Central memory CD8-positive, alpha-beta T cell (primary cell): ENCODE measurements around the gene GGCX.
"Not testable (repeated sequence)": the region's sequence is repeated elsewhere in the genome, so short reads cannot be mapped to it uniquely, and the experiment has no call there.

ENCODE experiments used
- ATAC-seq: fragments of 150-1000 bp; cut with Tn5 transposase; replicated peaks from 2 replicates; pipeline ENCODE4 v1.10.0; 2022; ENCODE audit warnings: mild to moderate bottlenecking, moderate FRiP score, moderate number of reproducible peaks; ENCODE audit not compliant: poor library complexity, severe bottlenecking; ENCODE audit errors: extremely low read depth
- DNase-seq, 2 donors: peaks; one replicate each; pipeline ENCODE4 v3.0.0; 2021; ENCODE audit warnings: low spot score in 2 of 2
- H3K27ac Mint-ChIP-seq: one replicate; pipeline ENCODE4 v1.8.0; 2022; ENCODE audit warnings: low read depth, mild to moderate bottlenecking, moderate library complexity, mixed read lengths
- H3K27me3 Mint-ChIP-seq: one replicate; pipeline ENCODE4 v1.8.0; 2022; ENCODE audit warnings: mixed read lengths
- H3K36me3 Mint-ChIP-seq: one replicate; pipeline ENCODE4 v1.8.0; 2022; ENCODE audit warnings: mild to moderate bottlenecking, moderate library complexity, mixed read lengths; ENCODE audit not compliant: insufficient read depth
- H3K4me1 Mint-ChIP-seq: one replicate; pipeline ENCODE4 v1.8.0; 2022; ENCODE audit warnings: mixed read lengths
- H3K4me3 Mint-ChIP-seq: one replicate; pipeline ENCODE4 v1.8.0; 2022; ENCODE audit warnings: mild to moderate bottlenecking, moderate library complexity, mixed read lengths
- H3K9me3 Mint-ChIP-seq: one replicate; pipeline ENCODE4 v1.8.0; 2022; ENCODE audit warnings: mixed read lengths

The GGCX gene

DNA sequence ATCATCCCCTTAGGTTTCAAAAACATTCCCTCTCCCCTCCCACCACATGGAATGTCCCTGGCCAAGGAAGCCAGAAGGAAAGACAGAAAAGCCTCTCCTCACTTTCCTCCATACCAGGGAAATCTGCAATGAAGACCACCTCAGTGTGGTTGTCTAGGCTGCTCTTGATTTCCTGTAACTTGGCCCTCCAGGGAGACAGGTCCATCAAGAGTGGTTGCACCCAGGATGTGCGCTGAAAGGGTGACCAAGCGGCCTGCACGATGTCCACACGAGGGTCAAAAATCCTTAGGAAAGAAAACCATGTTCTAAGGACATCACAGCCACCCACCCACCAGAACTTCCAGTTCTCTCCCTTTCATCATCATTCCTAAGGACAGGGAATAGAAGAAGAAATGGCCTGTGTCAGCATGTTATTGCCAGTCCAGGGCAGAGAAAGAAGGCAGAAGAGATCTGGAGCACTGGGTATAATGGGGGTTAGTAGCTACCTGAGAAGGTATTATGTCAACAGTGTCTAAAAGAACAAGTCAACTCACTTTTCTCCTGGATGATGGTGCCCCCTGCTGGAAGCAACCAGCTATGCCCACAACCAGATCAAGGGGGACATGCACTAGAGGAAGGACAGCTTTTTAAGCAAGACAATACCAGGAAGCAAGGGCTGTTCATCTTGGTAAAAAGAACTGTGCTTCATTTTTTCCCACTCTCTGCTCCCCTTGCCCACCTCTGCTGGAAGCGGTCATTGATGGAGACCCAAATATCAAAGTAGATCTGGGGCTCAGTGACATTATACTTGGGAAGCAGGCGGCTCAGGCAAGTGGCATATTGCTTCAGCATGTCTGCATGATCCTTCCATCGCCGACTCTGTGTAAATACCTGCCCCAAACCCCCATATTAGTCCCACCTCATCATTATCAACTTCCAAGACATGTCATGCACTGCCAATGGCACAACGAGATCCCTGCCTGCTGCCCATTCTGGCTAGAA lies 9.3 kb downstream of the GGCX start:
- Mint-ChIP-seq H3K4me1 (peaks cover 5% of the 10 kb centered on the region), H3K27me3 (no peaks in the 10 kb centered on the region), H3K36me3 (peaks cover 22% of the 10 kb centered on the region), H3K4me3 (no peak overlapping the region), H3K27ac (peak overlapping the region; percentile 13), H3K9me3 (no peaks in the 10 kb centered on the region)
- ATAC-seq = peak; percentile 91
- DNase-seq = peak; percentile 85 to 89

DNA sequence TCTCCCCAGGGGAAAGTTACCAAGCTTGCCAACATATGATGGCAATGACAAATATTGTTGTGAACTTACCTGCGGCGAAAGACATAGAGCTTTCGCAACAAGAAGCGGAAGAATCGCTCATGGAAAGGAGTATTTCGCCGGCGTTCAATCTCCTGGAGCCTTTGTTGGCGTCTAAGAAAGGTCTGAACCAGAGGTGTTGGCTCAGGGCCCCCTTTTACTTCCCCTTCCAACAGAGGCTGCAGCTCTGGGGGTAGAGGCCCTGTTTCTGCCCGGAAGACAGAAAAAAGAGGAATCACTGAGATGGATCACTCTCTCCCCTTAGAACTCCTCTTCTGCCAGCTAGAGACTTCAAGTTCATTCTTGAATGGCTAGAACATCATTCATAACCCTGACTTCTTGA lies 10.8 kb downstream of the GGCX start:
- H3K36me3 Mint-ChIP-seq = peaks cover 24% of the 10 kb centered on the region
- ATAC-seq = no peak
- H3K27me3 Mint-ChIP-seq = no peaks in the 10 kb centered on the region
- H3K4me1 Mint-ChIP-seq = peaks cover 5% of the 10 kb centered on the region
- H3K27ac Mint-ChIP-seq = no peak overlapping the region
- no peak for DNase-seq
- no peaks in the 10 kb centered on the region for H3K9me3 Mint-ChIP-seq
- H3K4me3 Mint-ChIP-seq = no peak overlapping the region

DNA sequence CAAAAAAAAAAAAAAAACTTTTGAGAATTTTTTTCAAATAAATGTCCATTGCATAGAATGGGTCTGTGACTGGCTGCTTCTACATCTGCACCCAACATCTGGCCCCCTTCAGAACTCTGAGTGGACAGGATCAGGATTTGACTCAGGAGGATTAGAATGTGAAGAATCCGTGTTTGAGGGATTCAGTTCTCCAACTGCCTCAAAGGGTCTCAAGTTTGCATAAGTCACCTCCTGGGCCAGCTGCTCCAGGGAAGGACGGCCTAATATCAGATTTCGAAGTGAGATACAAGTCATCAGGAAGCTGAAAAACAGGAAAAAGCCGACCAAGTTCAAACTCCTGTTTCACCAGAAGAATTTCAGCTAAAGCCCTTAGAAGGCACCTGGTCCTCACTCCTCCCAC lies 11.5 kb downstream of the GGCX start:
- H3K4me3 Mint-ChIP-seq = no peak overlapping the region
- no peaks in the 10 kb centered on the region for H3K9me3 Mint-ChIP-seq
- ATAC-seq (no peak), DNase-seq (no peak)
- peaks cover 5% of the 10 kb centered on the region for H3K4me1 Mint-ChIP-seq
- peaks cover 28% of the 10 kb centered on the region for H3K36me3 Mint-ChIP-seq
- H3K27ac Mint-ChIP-seq = no peak overlapping the region
- no peaks in the 10 kb centered on the region for H3K27me3 Mint-ChIP-seq

DNA sequence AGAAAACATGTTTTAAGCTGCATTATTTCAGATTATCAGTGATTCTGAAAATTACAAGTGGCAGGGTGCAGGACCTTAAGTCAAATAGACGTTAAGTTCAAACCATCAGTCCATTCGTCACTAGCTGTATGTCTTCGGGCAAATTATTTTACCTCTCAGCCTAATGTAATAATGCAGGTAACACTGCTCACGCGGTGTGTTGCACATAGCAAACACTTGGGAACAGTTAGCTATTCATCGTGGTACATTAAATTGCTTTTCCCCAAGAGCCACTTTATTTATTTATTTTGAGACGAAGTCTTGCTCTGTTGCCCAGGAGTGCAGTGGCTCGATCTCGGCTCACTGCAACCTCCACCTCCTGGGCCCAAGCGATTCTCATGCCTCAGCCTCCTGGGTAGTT lies 12.2 kb downstream of the GGCX start:
- no peak for DNase-seq
- H3K27ac Mint-ChIP-seq = no peak overlapping the region
- H3K36me3 Mint-ChIP-seq = peaks cover 33% of the 10 kb centered on the region
- H3K27me3 Mint-ChIP-seq = no peaks in the 10 kb centered on the region
- no peaks in the 10 kb centered on the region for H3K9me3 Mint-ChIP-seq
- no peak overlapping the region for H3K4me3 Mint-ChIP-seq
- H3K4me1 Mint-ChIP-seq = peaks cover 8% of the 10 kb centered on the region
- ATAC-seq = no peak

DNA sequence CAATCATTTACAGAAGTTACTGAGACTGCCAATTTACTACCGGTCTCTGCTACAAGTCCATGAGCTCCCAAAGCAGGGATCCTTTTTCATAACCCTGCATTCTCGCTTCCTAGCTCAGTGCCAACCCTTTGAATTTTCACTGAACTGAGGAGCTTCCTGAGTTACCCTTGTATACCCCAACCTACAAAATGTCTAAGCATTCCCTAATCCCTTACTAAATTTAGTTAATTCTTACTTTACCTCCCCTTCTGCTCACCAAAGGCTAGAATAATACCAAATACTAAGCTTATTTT lies 12.7 kb downstream of the GGCX start:
- Mint-ChIP-seq H3K27me3 (no peaks in the 10 kb centered on the region), H3K9me3 (no peaks in the 10 kb centered on the region), H3K36me3 (peaks cover 38% of the 10 kb centered on the region), H3K4me1 (peaks cover 10% of the 10 kb centered on the region), H3K27ac (no peak overlapping the region), H3K4me3 (no peak overlapping the region)
- DNase-seq (no peak), ATAC-seq (no peak)

DNA sequence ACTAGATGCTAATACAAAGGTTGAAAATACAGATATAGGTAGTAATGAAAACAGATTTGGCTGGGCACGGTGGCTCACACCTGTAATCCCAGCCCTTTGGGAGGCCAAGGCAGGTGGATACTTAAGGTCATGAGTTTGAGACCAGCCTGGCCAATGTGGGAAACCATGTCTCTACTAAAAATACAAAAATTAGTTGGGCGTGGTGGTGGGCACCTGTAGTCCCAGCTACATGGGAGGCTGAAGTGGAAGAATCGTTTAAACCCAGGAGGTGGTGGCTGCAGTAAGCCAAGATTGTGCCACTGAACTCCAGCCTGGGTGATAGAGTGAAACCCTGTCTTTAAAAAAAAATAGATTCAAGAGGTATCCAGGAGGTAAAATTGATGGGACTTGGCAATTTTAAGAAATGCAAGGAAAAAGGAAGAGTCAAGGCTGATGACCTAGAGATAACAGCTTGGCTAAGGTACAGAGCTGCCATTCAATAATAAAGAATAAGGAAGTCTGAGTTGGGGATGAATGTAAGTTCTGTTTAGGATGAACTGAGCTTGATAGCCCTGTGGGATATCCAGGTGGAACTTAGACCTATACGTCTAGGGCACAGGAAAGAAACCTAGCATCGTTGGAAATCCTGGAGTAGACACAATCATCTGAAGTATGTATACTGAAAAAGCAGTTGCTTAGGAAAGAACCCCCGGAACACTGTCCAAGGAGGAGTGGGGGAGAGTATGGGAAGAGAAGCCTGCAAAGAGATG lies 13.3 kb downstream of the GGCX start:
- Mint-ChIP-seq H3K27ac (peak overlapping the region; percentile 47), H3K4me1 (peaks cover 10% of the 10 kb centered on the region), H3K36me3 (peaks cover 42% of the 10 kb centered on the region), H3K9me3 (no peaks in the 10 kb centered on the region), H3K4me3 (no peak overlapping the region), H3K27me3 (no peaks in the 10 kb centered on the region)
- DNase-seq (no peak), ATAC-seq (no peak)

DNA sequence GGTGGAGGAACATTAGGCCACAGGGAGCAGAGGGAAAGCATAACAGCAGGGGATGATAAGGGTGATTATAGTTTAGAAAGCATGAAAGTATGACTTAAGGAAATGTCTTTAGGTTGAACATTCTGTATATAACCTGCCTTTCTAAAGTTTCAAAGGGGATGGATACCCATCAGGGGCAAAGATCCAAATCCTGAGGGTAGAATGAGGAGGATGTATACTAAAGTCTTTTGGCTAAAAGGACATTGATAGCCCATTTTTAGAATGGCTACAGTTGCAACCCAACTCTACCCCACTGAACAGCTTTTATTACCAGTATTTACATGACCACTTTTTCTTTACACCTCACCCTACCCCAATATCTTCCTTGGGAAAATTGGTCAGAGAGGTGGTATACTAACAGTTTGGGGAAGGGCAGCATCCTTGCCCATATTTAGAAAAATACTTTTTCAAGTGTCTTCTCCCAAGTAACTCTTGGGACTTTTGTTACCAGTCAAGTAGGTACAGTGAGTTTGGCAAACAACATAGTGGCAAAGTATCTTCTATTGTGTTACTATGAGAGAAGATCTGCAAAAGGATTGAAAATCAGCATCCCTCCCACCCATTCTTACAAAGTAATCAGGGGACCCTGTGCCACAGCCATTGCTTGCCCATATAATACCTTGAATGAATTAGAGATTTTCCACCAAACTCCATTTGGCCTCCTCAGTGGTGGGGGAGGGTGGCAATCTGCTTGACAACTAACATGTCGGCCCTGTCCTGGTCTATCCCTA lies 14.0 kb downstream of the GGCX start:
- Mint-ChIP-seq H3K36me3 (peaks cover 48% of the 10 kb centered on the region), H3K4me1 (peaks cover 10% of the 10 kb centered on the region), H3K27ac (peak overlapping the region; percentile 47), H3K9me3 (no peaks in the 10 kb centered on the region), H3K27me3 (no peaks in the 10 kb centered on the region), H3K4me3 (no peak overlapping the region)
- no peak for ATAC-seq
- DNase-seq = no peak

DNA sequence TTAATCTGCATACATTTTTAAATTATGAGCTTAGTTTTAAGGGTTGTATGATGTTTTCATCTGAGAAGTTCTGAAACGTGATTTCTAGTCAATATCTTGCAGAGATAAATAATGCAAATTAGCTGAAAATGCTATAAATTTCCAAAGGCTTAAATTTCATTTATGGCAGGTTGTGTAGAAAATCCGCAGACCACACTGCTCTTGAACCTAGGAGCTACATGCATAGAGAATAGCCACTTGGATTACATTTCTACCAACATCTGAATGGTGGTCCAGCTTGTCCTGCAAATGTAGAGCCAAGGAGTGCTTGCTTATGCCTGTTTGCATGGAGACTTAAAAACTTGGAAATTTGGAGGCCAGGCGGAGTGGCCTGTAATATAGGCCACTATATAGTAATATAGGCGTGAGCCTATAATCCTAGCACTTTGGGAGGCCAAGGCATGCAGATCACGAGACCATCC lies 15.5 kb downstream of the GGCX start:
- H3K36me3 Mint-ChIP-seq = peaks cover 55% of the 10 kb centered on the region
- H3K4me1 Mint-ChIP-seq = peaks cover 20% of the 10 kb centered on the region
- no peak overlapping the region for H3K4me3 Mint-ChIP-seq
- DNase-seq (no peak), ATAC-seq (no peak)
- no peak overlapping the region for H3K27ac Mint-ChIP-seq
- H3K9me3 Mint-ChIP-seq = no peaks in the 10 kb centered on the region
- no peaks in the 10 kb centered on the region for H3K27me3 Mint-ChIP-seq

DNA sequence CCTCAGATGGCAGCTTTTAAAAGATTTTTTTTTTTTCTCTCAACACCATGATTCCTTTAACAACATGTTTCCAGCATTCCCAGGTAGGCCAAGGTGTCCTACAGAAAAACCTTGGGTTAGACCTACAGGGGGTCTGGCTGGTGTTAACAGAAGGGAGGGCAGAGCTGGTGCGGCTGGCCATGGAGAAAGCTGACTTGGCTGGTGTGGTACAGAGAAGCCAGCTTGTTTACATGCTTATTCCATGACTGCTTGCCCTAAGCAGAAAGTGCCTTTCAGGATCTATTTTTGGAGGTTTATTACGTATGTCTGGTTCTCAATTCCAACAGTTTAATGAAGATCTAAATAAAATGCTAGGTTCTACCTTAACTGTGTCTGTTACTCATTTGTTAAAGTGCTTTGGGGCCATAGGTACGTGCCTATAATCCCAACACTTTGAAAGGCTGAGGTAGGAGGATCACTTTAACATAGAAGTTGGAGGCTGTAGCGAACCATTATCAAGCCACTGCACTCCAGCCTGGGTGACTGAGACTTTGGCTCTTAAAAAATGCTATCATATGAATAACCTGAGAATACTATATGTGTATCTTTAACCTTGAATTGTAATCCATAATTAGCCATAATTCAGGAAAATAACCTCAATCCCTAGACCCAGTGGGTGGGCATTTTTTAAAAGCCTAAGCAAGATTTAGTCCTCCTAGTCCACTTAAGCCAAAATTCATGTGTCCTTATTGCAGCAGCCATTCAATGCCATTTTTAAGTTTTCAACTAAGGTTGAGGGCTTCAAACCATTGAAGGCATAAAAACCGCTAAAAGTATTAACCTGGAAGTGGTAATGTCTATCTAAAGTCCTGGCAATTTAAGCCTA lies 16.1 kb downstream of the GGCX start:
- not testable (repeated sequence) for ATAC-seq, H3K27me3 Mint-ChIP-seq, H3K9me3 Mint-ChIP-seq, H3K4me3 Mint-ChIP-seq, DNase-seq, H3K27ac Mint-ChIP-seq
- peaks cover 50% of the 10 kb centered on the region for H3K36me3 Mint-ChIP-seq
- peaks cover 27% of the 10 kb centered on the region for H3K4me1 Mint-ChIP-seq

DNA sequence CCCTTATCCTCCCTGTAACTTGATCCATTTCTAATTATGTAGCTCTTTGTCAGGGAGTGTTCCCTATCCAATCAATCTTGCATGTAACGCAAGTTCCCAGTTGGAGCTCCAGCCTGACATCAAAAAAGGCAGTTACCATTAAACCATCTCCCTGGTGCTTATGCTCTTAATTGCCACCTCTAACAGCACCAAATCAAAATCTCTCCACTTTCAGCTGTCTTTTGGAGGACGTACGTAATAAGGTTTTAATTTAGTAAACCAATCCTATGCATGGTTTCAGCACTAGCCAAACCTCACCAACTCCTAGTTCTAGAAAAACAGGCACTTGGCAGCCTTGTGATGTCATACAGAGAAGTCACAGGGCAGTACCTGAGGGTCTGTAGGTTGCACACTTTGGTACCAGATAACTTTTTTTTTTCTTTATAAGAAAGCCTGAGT lies 17.0 kb downstream of the GGCX start:
- not testable (repeated sequence) for H3K27me3 Mint-ChIP-seq, H3K4me3 Mint-ChIP-seq, ATAC-seq, H3K9me3 Mint-ChIP-seq, DNase-seq
- Mint-ChIP-seq H3K36me3 (peaks cover 53% of the 10 kb centered on the region), H3K27ac (peak overlapping the region; percentile 33), H3K4me1 (peaks cover 32% of the 10 kb centered on the region)

DNA sequence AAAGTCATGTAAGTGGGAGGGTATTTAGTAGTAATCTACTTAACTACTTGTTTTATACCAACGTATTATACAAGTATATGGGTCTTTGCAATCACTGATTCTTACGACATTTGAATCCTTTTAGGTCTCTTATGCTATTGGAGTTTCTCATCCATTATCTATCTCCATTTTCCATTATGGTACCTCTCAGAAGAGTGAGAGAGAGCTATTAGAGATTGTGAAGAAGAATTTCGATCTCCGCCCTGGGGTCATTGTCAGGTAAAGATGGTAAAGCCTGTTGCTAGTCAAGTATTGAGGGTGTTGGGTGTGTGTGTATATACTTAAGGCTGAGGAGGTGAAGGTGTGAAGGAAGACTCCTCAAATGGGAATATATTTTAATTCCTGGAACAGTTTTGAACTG lies 18.5 kb downstream of the GGCX start:
- no peak overlapping the region for H3K4me3 Mint-ChIP-seq
- no peak for ATAC-seq
- no peak overlapping the region for H3K27ac Mint-ChIP-seq
- H3K27me3 Mint-ChIP-seq = no peaks in the 10 kb centered on the region
- H3K4me1 Mint-ChIP-seq = peaks cover 36% of the 10 kb centered on the region
- H3K36me3 Mint-ChIP-seq = peaks cover 62% of the 10 kb centered on the region
- H3K9me3 Mint-ChIP-seq = no peaks in the 10 kb centered on the region
- no peak for DNase-seq
